A549 (cell line): ENCODE measurements around the gene S100A13.
"Not testable (repeated sequence)": the region's sequence is repeated elsewhere in the genome, so short reads cannot be mapped to it uniquely, and the experiment has no call there.

Source experiments
- CHD4 ChIP-seq: fragments of 200-600 bp; sonication (generic); IDR thresholded peaks from 2 replicates; pipeline ENCODE4 v1.6.1; 2016; ENCODE audit warnings: antibody characterized with exemption, mild to moderate bottlenecking, borderline replicate concordance
- E2F6 ChIP-seq: IDR thresholded peaks from 2 replicates; pipeline ENCODE4 v1.6.1; 2012; ENCODE audit warnings: low read depth, borderline replicate concordance
- MYC ChIP-seq: IDR thresholded peaks from 2 replicates; pipeline ENCODE4 v1.6.1; 2012; ENCODE audit warnings: mild to moderate bottlenecking, inconsistent platforms, low read length, improper control_type of control experiment, borderline replicate concordance
- REST ChIP-seq: fragments of 200-600 bp; sonication (generic); IDR thresholded peaks from 2 replicates; pipeline ENCODE4 v1.6.1; 2016; ENCODE audit warnings: antibody characterized with exemption, mild to moderate bottlenecking, moderate library complexity
- TF ChIP-seq, protein P1 (sequence below): fragments of >200 bp; sonication (Bioruptor Twin); formaldehyde crosslinking; IDR thresholded peaks from 3 replicates; pipeline ENCODE4 v1.5.1; 2016

- TF ChIP-seq, protein P1, sequence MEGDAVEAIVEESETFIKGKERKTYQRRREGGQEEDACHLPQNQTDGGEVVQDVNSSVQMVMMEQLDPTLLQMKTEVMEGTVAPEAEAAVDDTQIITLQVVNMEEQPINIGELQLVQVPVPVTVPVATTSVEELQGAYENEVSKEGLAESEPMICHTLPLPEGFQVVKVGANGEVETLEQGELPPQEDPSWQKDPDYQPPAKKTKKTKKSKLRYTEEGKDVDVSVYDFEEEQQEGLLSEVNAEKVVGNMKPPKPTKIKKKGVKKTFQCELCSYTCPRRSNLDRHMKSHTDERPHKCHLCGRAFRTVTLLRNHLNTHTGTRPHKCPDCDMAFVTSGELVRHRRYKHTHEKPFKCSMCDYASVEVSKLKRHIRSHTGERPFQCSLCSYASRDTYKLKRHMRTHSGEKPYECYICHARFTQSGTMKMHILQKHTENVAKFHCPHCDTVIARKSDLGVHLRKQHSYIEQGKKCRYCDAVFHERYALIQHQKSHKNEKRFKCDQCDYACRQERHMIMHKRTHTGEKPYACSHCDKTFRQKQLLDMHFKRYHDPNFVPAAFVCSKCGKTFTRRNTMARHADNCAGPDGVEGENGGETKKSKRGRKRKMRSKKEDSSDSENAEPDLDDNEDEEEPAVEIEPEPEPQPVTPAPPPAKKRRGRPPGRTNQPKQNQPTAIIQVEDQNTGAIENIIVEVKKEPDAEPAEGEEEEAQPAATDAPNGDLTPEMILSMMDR = not testable (repeated sequence)
- TF ChIP-seq REST, MYC, CHD4, E2F6: not testable (repeated sequence)
Measured at GRCh38 chr1:153668672-153669071, 41.4 kb upstream of the S100A13 start.
